Activated naive CD4-positive, alpha-beta T cell (primary cell): Measurements from ENCODE around the gene IHH.

Experiments
- DNase-seq, 4 experiments: peaks; one replicate each; lab custom pipeline; 2025; lab: John Stamatoyannopoulos, UW

Gene IHH

DNA sequence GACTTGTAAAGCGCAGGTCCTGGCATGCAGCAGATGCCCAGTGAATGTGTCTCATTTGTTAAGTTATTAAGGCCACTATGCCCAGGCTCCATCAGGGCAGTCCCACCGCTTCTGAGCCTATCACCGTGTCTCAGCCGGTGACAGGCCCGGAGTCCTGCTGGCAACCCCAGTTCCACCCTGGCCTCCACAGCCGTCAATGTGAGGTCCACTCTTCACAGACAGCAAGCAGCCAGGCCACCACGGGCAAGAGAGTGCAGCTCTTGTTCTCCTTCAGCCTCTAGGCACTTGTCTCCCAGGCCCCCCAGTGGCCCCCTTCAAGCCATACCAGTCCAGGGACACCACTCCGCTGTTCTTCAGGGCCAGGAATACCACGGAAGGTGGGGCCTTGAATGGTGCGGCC is 42.0 kb downstream of the IHH start:
- no peak for DNase-seq

DNA sequence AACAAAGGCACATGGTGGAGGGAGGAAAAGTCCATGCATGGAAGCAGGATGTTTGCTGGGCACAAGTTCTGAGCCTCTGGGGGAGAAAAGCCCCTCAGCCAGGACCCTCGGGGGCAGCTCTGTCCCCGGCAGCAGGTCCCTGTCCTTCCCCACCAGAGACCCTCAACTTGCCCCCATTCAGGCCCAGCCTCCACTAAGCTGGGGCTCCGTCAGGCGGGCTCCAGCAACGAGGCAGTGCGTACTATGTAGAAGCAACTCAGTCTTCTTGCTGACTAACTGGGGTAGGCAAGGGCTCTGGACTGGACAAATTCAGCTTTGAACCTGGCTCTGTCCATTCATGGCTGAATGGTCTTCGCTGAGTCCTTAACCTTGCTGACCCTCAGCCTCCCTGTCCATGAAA is 42.4 kb downstream of the IHH start:
- DNase-seq = no peak

DNA sequence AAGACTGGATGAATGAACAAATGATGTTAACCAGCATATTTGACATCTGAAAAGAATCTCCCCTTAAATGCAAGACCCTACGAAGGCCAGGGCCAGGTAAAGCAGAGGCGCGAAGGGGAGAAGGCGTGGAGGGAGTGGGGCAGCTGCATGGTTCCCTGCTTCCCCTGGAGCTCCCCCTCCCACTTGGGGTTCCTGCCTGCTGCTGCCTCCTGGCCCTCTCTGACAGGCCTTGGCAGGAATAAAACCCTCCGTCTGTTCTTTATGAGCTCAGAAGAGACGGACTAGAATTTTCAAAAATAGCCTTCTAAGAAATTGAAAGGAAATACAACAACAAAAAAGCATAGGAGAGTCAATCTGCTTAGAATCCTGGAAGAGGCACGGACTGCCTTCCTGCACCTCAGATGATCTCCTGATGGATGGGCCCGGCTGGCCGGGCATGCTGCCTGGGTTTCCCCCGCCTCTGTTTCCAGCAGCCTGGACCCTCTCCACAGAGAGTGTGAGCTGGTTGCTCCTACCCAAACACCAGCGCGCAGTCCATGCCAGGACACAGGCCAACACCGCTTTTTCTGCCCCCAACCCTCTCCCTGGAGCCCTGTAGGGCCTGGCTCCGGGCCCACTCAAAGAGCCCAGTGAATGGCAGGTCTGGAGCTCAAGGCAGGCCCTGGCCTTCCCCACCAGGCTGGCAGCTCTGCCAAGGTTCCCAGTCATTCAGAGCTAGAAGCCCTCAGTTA is 43.4 kb downstream of the IHH start:
- DNase-seq = no peak

DNA sequence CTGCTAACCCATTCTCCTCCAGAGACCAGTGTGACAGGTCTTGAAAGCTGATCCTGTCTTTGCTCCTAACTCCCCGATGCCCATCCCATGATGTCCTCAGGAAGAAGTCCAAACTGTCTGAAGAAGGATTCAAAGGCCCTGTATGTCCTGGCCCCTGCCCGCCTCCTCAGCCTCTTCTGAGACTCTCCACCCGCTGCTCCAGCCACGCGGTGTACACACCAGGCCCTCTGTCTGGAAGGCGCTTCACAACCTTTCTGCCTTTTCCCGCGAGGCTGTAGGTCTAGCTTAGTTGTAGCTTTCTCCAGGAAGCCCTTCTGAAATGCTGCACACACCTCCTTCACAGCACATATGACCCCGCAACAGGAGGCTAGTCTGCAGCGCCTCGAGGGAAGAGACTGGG is 44.0 kb downstream of the IHH start:
- DNase-seq = no peak

DNA sequence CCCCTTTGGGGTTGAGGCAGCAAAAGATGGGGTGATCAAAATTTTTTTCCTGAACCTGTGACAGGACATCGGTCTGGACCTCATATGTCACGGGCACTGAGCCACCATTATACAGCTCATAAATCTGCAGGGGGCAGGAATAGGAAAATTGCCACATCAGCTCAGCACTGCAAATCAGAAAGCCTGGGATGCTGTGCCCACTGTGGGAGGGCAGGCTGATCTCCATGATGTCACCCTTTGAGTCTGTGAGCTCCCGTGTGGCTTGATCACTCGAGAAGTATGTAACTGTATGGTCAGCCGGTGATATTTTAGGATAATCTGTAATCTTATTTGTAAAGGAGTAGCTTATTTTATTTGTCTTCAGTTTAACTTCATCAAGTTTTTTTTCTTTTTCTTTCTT is 49.8 kb downstream of the IHH start:
- no peak for DNase-seq

DNA sequence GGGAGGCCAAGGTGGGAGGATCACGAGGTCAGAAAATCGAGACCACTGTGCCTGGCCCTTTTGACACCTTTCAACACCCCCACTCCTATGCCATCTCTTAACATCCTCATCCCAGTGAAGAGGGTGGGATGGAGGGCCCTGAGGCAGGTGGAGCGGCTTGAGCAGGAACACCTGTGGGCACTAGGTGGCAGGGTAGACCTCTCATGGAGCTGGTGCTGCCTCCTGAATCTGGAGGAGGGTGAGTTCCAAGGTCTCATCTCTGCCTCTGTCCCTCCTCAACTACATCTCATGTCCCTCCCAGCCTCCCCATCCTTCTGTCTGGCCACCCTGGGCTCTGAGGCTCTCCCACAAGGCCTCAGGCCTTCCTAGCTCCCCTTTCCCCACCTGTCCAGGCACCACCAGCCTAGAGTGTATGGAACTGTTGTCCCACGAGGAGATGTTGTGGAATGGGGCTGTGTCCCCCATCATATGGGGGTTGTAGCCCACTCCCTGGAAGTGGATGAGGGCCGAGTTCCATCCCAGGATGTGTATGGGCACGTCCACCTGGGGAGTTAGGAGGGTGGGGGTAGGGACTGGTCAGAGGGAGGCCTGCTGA is 50.5 kb downstream of the IHH start:
- no peak for DNase-seq

DNA sequence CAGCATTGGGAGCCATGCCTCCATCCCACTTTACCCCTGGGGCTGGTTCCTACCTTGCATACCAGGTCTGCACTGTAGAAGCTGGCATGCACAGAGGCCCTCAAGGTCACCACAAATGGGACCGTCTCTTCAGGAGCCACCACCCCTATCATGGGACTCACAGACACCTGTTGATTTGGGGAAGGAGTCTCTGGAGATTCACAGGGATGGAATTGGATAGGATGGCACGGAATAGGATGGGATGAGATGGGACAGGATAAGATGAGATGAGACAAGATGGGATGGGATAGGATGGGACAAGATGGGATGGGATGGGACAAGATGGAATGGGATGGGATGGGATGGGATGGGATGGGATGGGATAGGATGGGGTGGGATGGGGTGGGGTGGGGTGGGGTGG is 51.4 kb downstream of the IHH start:
- no peak for DNase-seq
